ENCODE results near the gene UVRAG. TPM values are rescaled to one million over a fixed set of nuclear protein-coding genes. Genes with fewer than 3 reads are reported as not detected.

UVRAG gene
- total and polyA plus RNA-seq, 2 of the 13 experiments (the other 11 are each of a cell fraction or from before 2014, with no cell fraction given), result 9.7 to 17.3 TPM

DNA sequence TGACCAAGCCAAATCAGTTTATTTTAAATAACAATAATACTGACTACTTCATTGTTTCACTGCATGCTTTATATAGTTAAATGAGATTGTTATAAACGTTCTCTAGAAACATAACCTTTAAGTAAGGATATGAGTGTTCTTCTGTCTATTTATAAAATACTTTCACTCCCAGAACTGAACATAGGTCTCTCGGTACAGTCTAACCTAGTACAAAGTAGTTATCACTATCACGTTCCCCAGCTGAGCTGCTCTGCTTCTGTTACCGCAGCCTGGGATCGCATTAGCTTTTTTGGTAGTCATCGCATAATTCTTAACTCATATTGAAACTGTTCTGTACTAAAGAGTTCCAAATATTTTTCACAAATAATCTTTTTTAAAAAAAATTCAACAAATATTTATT lies 247.7 kb downstream of the UVRAG start:
- Histone ChIP-seq H3K79me2 (ENCODE audit: insufficient read depth, low read length) (no peaks in the 10 kb centered on the region), H3K27me3 (ENCODE audit: control insufficient read depth in 1 of 2, insufficient read depth in 2 of 2, low read length in 2 of 2) (no peaks in the 10 kb centered on the region), H2AFZ (ENCODE audit: low read length) (no peak overlapping the region), H3K27ac (ENCODE audit: extremely low read length, insufficient read depth, low read length) (no peak overlapping the region), H3K4me2 (ENCODE audit: low read depth, low read length) (no peak overlapping the region), H3K9ac (ENCODE audit: insufficient read depth, low read depth, low read length) (no peak overlapping the region), H3K9me3 (ENCODE audit: low read length) (no peaks in the 10 kb centered on the region), H3K4me3 (replicated peaks in 1 of 3; ENCODE audit: insufficient read depth in 1 of 3, low read depth in 2 of 3, low read length in 3 of 3) (no peak overlapping the region), H3K4me1 (ENCODE audit: insufficient read depth, low read length) (no peaks in the 10 kb centered on the region), H3K36me3 (replicated peaks in 1 of 2; ENCODE audit: control insufficient read depth in 1 of 2, insufficient read depth in 2 of 2, low read length in 2 of 2) (peaks cover 8 to 17% of the 10 kb centered on the region in 2 experiments), H4K20me1 (ENCODE audit: insufficient read depth, low read length) (no peaks in the 10 kb centered on the region)
- in situ Hi-C loops (cut with HindIII; ENCODE audit: extremely low pct_ligation_motif_present, low pct_unique_long_range_greater_than_20kb) (no loop called here), intact Hi-C loops (cut with micrococcal nuclease; ENCODE audit: unreplicated experiment) (no loop called here)
- CTCF ChIA-PET (ENCODE audit: low intra/inter-chr PET ratio, low total read pairs), result no interaction called here
- POLR2A ChIA-PET, result no interaction called here
- 97% methylated on average over 6 of the region's 6 CpGs for WGBS (ENCODE audit: low lambda C conversion rate)
- TF ChIP-seq EEA1 (CRISPR knock-in tag; IDR thresholded peaks at IDR 0.05; ENCODE audit: borderline replicate concordance) (no peak), ZNF678 (CRISPR knock-in tag; IDR thresholded peaks at IDR 0.05) (no peak), ZNF775 (CRISPR knock-in tag; IDR thresholded peaks at IDR 0.05; ENCODE audit: borderline replicate concordance) (no peak), ZSCAN25 (CRISPR knock-in tag; IDR thresholded peaks at IDR 0.05) (no peak), PTBP1 (IDR thresholded peaks at IDR 0.05; ENCODE audit: low read depth, low read length, poor library complexity, severe bottlenecking) (no peak), TMF1 (CRISPR knock-in tag; IDR thresholded peaks at IDR 0.05; ENCODE audit: low read depth) (no peak), SNAPC2 (CRISPR knock-in tag; IDR thresholded peaks at IDR 0.05) (no peak), KLF9 (CRISPR knock-in tag; IDR thresholded peaks at IDR 0.05; ENCODE audit: low read depth) (no peak), ZNF883 (CRISPR knock-in tag; IDR thresholded peaks at IDR 0.05; ENCODE audit: not compliant biosample characterization) (no peak), MZF1 (CRISPR knock-in tag; IDR thresholded peaks at IDR 0.05; ENCODE audit: borderline replicate concordance) (no peak), ZSCAN12 (CRISPR knock-in tag; IDR thresholded peaks at IDR 0.05) (no peak), HOXA5 (CRISPR knock-in tag; IDR thresholded peaks at IDR 0.05) (no peak), SMARCC2 (IDR thresholded peaks at IDR 0.05) (no peak), ATRX (CRISPR knock-in tag; IDR thresholded peaks at IDR 0.05; ENCODE audit: borderline replicate concordance) (no peak), EED (CRISPR knock-in tag; IDR thresholded peaks at IDR 0.05) (no peak), ARNT (IDR thresholded peaks at IDR 0.05) (no peak), MAFG (CRISPR knock-in tag; IDR thresholded peaks at IDR 0.05) (no peak)
- TF ChIP-seq, protein P1, sequence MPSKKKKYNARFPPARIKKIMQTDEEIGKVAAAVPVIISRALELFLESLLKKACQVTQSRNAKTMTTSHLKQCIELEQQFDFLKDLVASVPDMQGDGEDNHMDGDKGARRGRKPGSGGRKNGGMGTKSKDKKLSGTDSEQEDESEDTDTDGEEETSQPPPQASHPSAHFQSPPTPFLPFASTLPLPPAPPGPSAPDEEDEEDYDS (CRISPR knock-in tag; IDR thresholded peaks at IDR 0.05), result no peak
- TF ChIP-seq, protein P2, sequence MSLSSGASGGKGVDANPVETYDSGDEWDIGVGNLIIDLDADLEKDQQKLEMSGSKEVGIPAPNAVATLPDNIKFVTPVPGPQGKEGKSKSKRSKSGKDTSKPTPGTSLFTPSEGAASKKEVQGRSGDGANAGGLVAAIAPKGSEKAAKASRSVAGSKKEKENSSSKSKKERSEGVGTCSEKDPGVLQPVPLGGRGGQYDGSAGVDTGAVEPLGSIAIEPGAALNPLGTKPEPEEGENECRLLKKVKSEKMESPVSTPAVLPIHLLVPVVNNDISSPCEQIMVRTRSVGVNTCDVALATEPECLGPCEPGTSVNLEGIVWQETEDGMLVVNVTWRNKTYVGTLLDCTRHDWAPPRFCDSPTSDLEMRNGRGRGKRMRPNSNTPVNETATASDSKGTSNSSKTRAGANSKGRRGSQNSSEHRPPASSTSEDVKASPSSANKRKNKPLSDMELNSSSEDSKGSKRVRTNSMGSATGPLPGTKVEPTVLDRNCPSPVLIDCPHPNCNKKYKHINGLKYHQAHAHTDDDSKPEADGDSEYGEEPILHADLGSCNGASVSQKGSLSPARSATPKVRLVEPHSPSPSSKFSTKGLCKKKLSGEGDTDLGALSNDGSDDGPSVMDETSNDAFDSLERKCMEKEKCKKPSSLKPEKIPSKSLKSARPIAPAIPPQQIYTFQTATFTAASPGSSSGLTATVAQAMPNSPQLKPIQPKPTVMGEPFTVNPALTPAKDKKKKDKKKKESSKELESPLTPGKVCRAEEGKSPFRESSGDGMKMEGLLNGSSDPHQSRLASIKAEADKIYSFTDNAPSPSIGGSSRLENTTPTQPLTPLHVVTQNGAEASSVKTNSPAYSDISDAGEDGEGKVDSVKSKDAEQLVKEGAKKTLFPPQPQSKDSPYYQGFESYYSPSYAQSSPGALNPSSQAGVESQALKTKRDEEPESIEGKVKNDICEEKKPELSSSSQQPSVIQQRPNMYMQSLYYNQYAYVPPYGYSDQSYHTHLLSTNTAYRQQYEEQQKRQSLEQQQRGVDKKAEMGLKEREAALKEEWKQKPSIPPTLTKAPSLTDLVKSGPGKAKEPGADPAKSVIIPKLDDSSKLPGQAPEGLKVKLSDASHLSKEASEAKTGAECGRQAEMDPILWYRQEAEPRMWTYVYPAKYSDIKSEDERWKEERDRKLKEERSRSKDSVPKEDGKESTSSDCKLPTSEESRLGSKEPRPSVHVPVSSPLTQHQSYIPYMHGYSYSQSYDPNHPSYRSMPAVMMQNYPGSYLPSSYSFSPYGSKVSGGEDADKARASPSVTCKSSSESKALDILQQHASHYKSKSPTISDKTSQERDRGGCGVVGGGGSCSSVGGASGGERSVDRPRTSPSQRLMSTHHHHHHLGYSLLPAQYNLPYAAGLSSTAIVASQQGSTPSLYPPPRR (CRISPR knock-in tag; IDR thresholded peaks at IDR 0.05; ENCODE audit: borderline replicate concordance), result no peak
- TF ChIP-seq, protein P3, sequence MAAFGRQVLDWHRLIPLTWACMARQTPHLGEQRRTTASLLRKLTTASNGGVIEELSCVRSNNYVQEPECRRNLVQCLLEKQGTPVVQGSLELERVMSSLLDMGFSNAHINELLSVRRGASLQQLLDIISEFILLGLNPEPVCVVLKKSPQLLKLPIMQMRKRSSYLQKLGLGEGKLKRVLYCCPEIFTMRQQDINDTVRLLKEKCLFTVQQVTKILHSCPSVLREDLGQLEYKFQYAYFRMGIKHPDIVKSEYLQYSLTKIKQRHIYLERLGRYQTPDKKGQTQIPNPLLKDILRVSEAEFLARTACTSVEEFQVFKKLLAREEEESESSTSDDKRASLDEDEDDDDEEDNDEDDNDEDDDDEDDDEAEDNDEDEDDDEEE (CRISPR knock-in tag; IDR thresholded peaks at IDR 0.05), result no peak
- no peak for FAIRE-seq
- no peak for DNase-seq (ENCODE audit: low spot score)
- no peak for ATAC-seq
- no TSS peak for BruUV-seq (replicated peaks)

Measured in HepG2 (cell line).